ENCODE data around the gene LEKR1. TPM values are rescaled to one million over a fixed set of nuclear protein-coding genes. Genes with fewer than 3 reads are reported as not detected.

Gene LEKR1
- total and polyA plus RNA-seq, 2 of the 13 experiments (the other 11 are each of a cell fraction or from before 2014, with no cell fraction given) = 0.49 to 1.5 TPM

DNA sequence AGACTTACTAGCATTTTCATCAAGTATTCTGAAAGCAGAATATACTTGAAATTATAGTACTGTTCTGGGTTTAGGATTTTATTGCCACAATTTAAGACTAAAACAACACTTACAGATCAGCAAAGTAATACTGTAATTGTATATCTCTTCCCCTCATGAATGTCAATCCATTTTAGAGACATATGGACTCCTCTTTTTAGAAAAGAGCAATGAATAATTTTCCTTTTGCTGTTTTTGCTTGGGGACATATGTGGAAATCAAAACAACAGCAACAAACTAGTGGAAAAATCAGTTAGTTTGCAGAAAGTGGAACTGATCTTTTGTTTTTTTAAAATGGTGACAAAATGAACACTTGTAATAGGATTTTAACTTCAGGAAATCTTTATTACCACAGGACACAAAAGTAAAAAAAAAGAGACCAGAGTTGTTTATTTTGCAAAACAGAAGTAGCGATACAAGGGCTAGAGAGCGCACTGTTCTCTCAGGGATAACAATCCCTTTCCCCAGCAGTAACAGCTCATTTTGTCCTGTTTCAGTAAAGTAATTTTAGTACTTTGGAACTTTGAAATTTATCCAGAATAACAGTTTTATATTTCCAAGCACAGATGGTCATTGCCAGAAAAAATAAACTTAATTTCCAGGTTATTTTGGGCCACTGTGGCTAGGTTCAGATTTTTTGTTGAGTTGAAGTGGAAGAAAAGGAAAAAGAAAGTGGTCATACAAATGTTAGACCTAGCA is 17.1 kb downstream of the LEKR1 start:
- in situ Hi-C loops (cut with HindIII; ENCODE audit: extremely low pct_ligation_motif_present, low pct_unique_long_range_greater_than_20kb) = no loop called here
- H2AFZ ChIP-seq (ENCODE audit: low read length) = no peak overlapping the region
- no TSS peak for BruUV-seq (replicated peaks)
- intact Hi-C loops (cut with micrococcal nuclease; ENCODE audit: unreplicated experiment) = no loop called here
- FAIRE-seq (no peak), ATAC-seq (no peak), DNase-seq (ENCODE audit: low spot score) (no peak)
- no peaks in the 10 kb centered on the region for H4K20me1 ChIP-seq (ENCODE audit: insufficient read depth, low read length)
- no peak overlapping the region for H3K4me2 ChIP-seq (ENCODE audit: low read depth, low read length)
- H3K4me1 ChIP-seq (ENCODE audit: insufficient read depth, low read length) = peaks cover 14% of the 10 kb centered on the region
- no peak overlapping the region for H3K9ac ChIP-seq (ENCODE audit: insufficient read depth, low read depth, low read length)
- no peaks in the 10 kb centered on the region for H3K9me3 ChIP-seq (ENCODE audit: low read length)
- ChIA-PET POLR2A (no interaction called here), CTCF (ENCODE audit: low intra/inter-chr PET ratio, low total read pairs) (no interaction called here)
- H3K27me3 ChIP-seq (ENCODE audit: control insufficient read depth in 1 of 2, insufficient read depth in 2 of 2, low read length in 2 of 2) = no peaks in the 10 kb centered on the region
- H3K79me2 ChIP-seq (ENCODE audit: insufficient read depth, low read length) = no peaks in the 10 kb centered on the region
- TF ChIP-seq ZFP37 (CRISPR knock-in tag; IDR thresholded peaks at IDR 0.05; ENCODE audit: borderline replicate concordance) (no peak), BHLHE40 (IDR thresholded peaks at IDR 0.05; ENCODE audit: low read length) (no peak)
- H3K4me3 ChIP-seq (replicated peaks in 1 of 3; ENCODE audit: insufficient read depth in 1 of 3, low read depth in 2 of 3, low read length in 3 of 3) = no peak overlapping the region
- no peaks in the 10 kb centered on the region for H3K36me3 ChIP-seq (replicated peaks in 1 of 2; ENCODE audit: control insufficient read depth in 1 of 2, insufficient read depth in 2 of 2, low read length in 2 of 2)
- H3K27ac ChIP-seq (ENCODE audit: extremely low read length, insufficient read depth, low read length) = no peak overlapping the region
- 91% methylated on average over 2 of the region's 2 CpGs for WGBS (ENCODE audit: low lambda C conversion rate)

DNA sequence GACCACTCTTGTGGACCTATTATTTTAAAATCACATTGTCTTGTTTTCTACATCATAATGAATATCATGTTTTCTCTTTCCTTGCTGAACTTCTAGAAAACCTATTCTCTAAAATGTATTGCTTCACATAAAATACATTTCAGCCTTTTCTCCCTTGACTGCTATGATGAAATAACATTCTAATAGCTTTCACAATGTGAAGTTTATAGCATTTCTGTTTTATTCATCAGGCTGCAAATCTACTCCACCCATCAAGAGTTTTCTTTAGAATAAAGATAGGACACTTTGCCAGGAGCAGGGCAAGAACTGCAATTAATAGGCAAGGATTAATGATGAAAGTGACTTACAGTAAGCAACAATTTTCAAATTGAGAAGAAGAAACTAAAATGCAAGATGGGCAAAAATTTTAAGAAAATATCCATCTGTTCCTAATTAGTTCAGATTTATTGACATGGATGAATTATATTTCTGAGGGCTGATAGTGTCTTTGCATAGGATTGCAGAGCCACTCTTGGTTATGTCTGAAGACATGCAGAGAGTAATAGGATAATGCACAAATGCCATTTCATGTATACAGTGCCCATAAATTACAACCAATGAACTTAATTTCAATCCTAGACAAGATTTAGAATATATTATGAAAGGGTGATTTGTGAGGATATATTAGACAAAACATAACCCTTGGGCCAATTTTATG is 21.7 kb downstream of the LEKR1 start:
- intact Hi-C loops (cut with micrococcal nuclease; ENCODE audit: unreplicated experiment) = no loop called here
- DNase-seq (ENCODE audit: low spot score) (no peak), ATAC-seq (no peak), FAIRE-seq (no peak)
- no TSS peak for BruUV-seq (replicated peaks)
- Histone ChIP-seq H3K27me3 (ENCODE audit: control insufficient read depth in 1 of 2, insufficient read depth in 2 of 2, low read length in 2 of 2) (no peaks in the 10 kb centered on the region), H3K36me3 (replicated peaks in 1 of 2; ENCODE audit: control insufficient read depth in 1 of 2, insufficient read depth in 2 of 2, low read length in 2 of 2) (no peaks in the 10 kb centered on the region), H3K4me1 (ENCODE audit: insufficient read depth, low read length) (no peaks in the 10 kb centered on the region), H3K79me2 (ENCODE audit: insufficient read depth, low read length) (no peaks in the 10 kb centered on the region), H3K4me3 (replicated peaks in 1 of 3; ENCODE audit: insufficient read depth in 1 of 3, low read depth in 2 of 3, low read length in 3 of 3) (no peak overlapping the region), H3K9me3 (ENCODE audit: low read length) (no peaks in the 10 kb centered on the region), H3K9ac (ENCODE audit: insufficient read depth, low read depth, low read length) (no peak overlapping the region), H3K4me2 (ENCODE audit: low read depth, low read length) (no peak overlapping the region), H3K27ac (ENCODE audit: extremely low read length, insufficient read depth, low read length) (no peak overlapping the region), H4K20me1 (ENCODE audit: insufficient read depth, low read length) (no peaks in the 10 kb centered on the region), H2AFZ (ENCODE audit: low read length) (no peak overlapping the region)
- CTCF ChIA-PET (ENCODE audit: low intra/inter-chr PET ratio, low total read pairs) = no interaction called here
- in situ Hi-C loops (cut with HindIII; ENCODE audit: extremely low pct_ligation_motif_present, low pct_unique_long_range_greater_than_20kb) = no loop called here
- TF ChIP-seq NFRKB (IDR thresholded peaks at IDR 0.05) (no peak), MAFK (conservative IDR thresholded peaks at IDR 0.05 in 1 of 2, IDR thresholded peaks at IDR 0.05 in 1 of 2; ENCODE audit: low read length in 2 of 2) (peak; percentile 26 to 42; a peak in 1 of 4 replicates)
- POLR2A ChIA-PET = no interaction called here
